Neural cell (in vitro differentiated cells): ENCODE results near the gene LTBP4.

Source experiments
- EZH2 ChIP-seq: fragments of 200-600, 300-800 bp; shearing (Covaris generic), sonication (generic); IDR thresholded peaks from 2 replicates; pipeline ENCODE4 v1.6.1; 2014; ENCODE audit warnings: antibody characterized with exemption, low read length, borderline replicate concordance, mild to moderate bottlenecking; ENCODE audit not compliant: insufficient read depth, poor library complexity, severe bottlenecking
- POLR2AphosphoS5 ChIP-seq: IDR thresholded peaks from 2 replicates; pipeline ENCODE4 v1.6.1; 2012
- SMC3 ChIP-seq: fragments of 450-650 bp; conservative IDR thresholded peaks from 2 replicates; pipeline ENCODE4 v1.6.1; 2014; ENCODE audit warnings: antibody characterized with exemption, mild to moderate bottlenecking, moderate library complexity; ENCODE audit not compliant: poor library complexity
- TF ChIP-seq, protein P1 (sequence below): fragments of 450-650 bp; IDR thresholded peaks from 2 replicates; pipeline ENCODE4 v1.5.1; 2014; ENCODE audit warnings: antibody characterized with exemption, mild to moderate bottlenecking, moderate library complexity; ENCODE audit not compliant: poor library complexity, severe bottlenecking

GRCh38 chr19:40630571-40631160 is 29.5 kb downstream of the LTBP4 start:
- TF ChIP-seq, protein P1, sequence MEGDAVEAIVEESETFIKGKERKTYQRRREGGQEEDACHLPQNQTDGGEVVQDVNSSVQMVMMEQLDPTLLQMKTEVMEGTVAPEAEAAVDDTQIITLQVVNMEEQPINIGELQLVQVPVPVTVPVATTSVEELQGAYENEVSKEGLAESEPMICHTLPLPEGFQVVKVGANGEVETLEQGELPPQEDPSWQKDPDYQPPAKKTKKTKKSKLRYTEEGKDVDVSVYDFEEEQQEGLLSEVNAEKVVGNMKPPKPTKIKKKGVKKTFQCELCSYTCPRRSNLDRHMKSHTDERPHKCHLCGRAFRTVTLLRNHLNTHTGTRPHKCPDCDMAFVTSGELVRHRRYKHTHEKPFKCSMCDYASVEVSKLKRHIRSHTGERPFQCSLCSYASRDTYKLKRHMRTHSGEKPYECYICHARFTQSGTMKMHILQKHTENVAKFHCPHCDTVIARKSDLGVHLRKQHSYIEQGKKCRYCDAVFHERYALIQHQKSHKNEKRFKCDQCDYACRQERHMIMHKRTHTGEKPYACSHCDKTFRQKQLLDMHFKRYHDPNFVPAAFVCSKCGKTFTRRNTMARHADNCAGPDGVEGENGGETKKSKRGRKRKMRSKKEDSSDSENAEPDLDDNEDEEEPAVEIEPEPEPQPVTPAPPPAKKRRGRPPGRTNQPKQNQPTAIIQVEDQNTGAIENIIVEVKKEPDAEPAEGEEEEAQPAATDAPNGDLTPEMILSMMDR, result no peak
- TF ChIP-seq SMC3, result no peak
- TF ChIP-seq POLR2AphosphoS5, result no peak
- no peak for TF ChIP-seq EZH2
